Uterus (tissue), 2 donors: ENCODE measurements around the gene MTF1.

ENCODE experiments used
- CTCF ChIP-seq, 4 experiments: fragments of 200-600 bp in 2 of 4; fragments of 450-650 bp in 2 of 4; sonication (generic) in 2 of 4; IDR thresholded peaks; one replicate each; pipeline ENCODE4 v1.5.1; 2016 to 2019; ENCODE audit warnings: antibody characterized with exemption in 4 of 4, mild to moderate bottlenecking in 2 of 4, moderate library complexity in 1 of 4
- POLR2A ChIP-seq, 2 donors: fragments of 450-650 bp; IDR thresholded peaks; one replicate each; pipeline ENCODE4 v1.6.1; 2016; ENCODE audit warnings: antibody characterized with exemption in 2 of 2, mild to moderate bottlenecking in 1 of 2, moderate library complexity in 1 of 2

GRCh38 chr1:37831109-37831508 is 28.3 kb downstream of the MTF1 start:
- TF ChIP-seq CTCF (IDR thresholded peaks at IDR 0.05) (no peak), POLR2A (IDR thresholded peaks at IDR 0.05) (no peak)
